H1 (cell line): ENCODE data around the gene SH3PXD2A. TPM values are rescaled to one million over a fixed set of nuclear protein-coding genes. Genes with fewer than 3 reads are reported as not detected.

Experiments used
- BRCA1 ChIP-seq: IDR thresholded peaks from 2 replicates; pipeline ENCODE4 v1.6.1; 2012; ENCODE audit warnings: low read depth, low read length, improper control_type of control experiment
- EP300 ChIP-seq, 2 experiments: IDR thresholded peaks; 1 replicate in 1 of 2; 2 replicates in 1 of 2; pipeline ENCODE4 v1.6.1; 2011 to 2012; ENCODE audit warnings: low read depth in 2 of 2, low read length in 2 of 2, mild to moderate bottlenecking in 2 of 2, borderline replicate concordance in 1 of 2, inconsistent platforms in 1 of 2, moderate library complexity in 1 of 2
- KDM4A ChIP-seq: IDR thresholded peaks from one replicate; pipeline ENCODE4 v1.7.1; 2012; ENCODE audit warnings: low read depth, mild to moderate bottlenecking, moderate library complexity, low read length, inconsistent platforms; ENCODE audit not compliant: severe bottlenecking
- TEAD4 ChIP-seq: IDR thresholded peaks from 2 replicates; pipeline ENCODE4 v1.6.1; 2012; ENCODE audit warnings: low read depth, low read length, inconsistent platforms, mixed read lengths
- ZNF274 ChIP-seq: IDR thresholded peaks from 2 replicates; pipeline ENCODE4 v1.7.0; 2012; ENCODE audit warnings: low read length, borderline replicate concordance; ENCODE audit errors: extremely low read depth
- polyA plus RNA-seq, 7 experiments: library from polyadenylated mRNA; depleted of rRNA in 3 of 7; stranded (reverse) in 5 of 7; unstranded in 2 of 7; fragments of >200 nt in 5 of 7; fragments of 200-250 nt in 2 of 7; gene quantifications; 1 replicate in 5 of 7; 2 replicates in 1 of 7; 4 replicates in 1 of 7; pipeline versions ENCODE4 v1.2.1 to v1.2.3, GENCODE V29; 2011 to 2013; ENCODE audit warnings: missing spikeins in 2 of 7, mixed read lengths in 2 of 7
- total RNA-seq: library from RNA; stranded (reverse); fragmentation: NEBNext Ultra II Directional; extraction: Animal tissue kit (Norgen Biotek cat#: 25700); gene quantifications from 2 replicates; pipeline ENCODE4 v1.2.1, GENCODE V29; 2021

SH3PXD2A gene
- total and polyA plus RNA-seq, 2 of the 8 experiments (the other 6 are each of a cell fraction or from before 2014, with no cell fraction given): 5.4 to 16.3 TPM

DNA sequence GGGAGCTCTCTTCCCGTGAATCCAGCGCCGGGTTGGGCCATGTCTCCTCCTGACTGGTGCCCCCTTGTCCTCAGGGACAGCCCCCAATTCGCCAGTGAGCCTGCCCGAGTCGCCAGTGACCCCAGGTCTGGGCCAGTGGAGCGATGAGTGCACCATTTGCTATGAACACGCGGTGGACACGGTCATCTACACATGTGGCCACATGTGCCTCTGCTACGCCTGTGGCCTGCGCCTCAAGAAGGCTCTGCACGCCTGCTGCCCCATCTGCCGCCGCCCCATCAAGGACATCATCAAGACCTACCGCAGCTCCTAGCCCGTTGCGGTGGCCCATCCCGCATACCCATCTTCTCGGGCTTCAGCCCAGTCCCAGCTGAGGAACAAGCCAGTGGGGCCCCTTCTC, 265.3 kb downstream of the SH3PXD2A start (continued):
- TF ChIP-seq EP300 (IDR thresholded peaks at IDR 0.05; ENCODE audit: borderline replicate concordance in 1 of 2, low read depth in 2 of 2, low read length in 2 of 2): no peak
- TF ChIP-seq BRCA1: no peak
- TF ChIP-seq TEAD4: no peak
- TF ChIP-seq ZNF274: no peak
- no peak for TF ChIP-seq KDM4A
- TF ChIP-seq, all 59 proteins: peak for 0
